ENCODE measurements around the gene DAW1. TPM values are rescaled to one million over a fixed set of nuclear protein-coding genes. Genes with fewer than 3 reads are reported as not detected.
A peak's percentile ranks its signal among the peaks of the same experiment; 100 is the strongest.

DAW1 gene
- total RNA-seq (2014; rRNA removed; shearing (Covaris generic)) = not detected in 2 replicates

- DNase-seq (ENCODE audit: low spot score) = peak; percentile 51
Measured at GRCh38 chr2:227871375-227871791, at the start of gene DAW1. TSS of gene DAW1 (plus strand) at chr2:227871631. CDS start at chr2:227871690, 59 bp downstream.

DNA sequence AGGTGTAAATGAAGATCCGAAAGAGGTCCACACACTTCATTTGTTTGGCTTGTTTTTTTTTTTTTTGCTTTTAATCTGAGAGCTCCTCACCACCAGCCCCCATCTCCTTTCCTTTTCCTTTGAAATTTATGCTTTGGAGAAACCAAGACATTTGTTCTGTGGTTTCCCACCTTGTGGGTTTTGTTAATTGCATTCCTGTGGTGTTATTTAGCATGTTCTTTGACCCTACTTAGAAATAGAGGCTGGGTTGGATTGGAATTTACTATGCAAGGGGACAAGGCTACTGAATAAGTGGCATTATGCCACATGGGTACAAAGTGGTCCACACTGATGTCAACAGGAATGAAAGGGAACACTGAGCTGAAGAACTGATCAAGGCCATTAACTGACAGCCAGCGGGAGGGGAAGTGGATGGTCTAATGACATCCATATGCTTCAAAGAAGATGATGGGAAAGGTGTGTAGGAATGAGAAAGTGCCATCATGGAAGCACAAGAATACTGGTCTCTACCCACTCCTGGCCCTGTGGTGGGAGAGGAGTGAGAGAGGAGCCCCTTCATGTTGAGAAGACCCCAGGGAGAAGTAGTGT lies 48.9 kb upstream of the DAW1 start:
- peak; percentile 13 for DNase-seq (ENCODE audit: low spot score)

GRCh38 chr2:227823922-227824321 lies 47.5 kb upstream of the DAW1 start:
- no peak for DNase-seq (ENCODE audit: low spot score)

GRCh38 chr2:227824711-227825110 lies 46.7 kb upstream of the DAW1 start:
- DNase-seq (ENCODE audit: low spot score) = no peak

GRCh38 chr2:227826019-227826521 lies 45.4 kb upstream of the DAW1 start:
- DNase-seq (ENCODE audit: low spot score) = no peak

GRCh38 chr2:227826563-227826962 lies 44.9 kb upstream of the DAW1 start:
- DNase-seq (ENCODE audit: low spot score) = no peak

DNA sequence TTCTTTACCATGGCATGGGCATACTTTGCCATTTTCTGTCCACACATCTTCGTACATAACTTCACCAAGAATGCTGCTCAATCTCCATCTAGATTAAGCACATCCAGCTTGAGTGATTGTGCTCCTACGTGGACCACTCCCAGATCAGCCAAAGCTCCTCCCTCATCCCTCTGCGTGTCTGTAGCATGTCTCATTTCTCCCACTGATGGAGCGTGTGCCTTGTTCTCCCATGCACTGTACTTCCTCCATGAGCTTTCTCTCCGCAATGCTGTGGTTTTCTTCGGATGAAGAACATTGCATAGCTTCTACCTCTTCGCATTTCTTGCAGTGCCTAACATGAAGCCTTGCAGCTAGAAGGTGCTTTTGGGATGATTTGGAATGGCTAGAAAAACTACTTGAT lies 44.3 kb upstream of the DAW1 start:
- no peak for DNase-seq (ENCODE audit: low spot score)

DNA sequence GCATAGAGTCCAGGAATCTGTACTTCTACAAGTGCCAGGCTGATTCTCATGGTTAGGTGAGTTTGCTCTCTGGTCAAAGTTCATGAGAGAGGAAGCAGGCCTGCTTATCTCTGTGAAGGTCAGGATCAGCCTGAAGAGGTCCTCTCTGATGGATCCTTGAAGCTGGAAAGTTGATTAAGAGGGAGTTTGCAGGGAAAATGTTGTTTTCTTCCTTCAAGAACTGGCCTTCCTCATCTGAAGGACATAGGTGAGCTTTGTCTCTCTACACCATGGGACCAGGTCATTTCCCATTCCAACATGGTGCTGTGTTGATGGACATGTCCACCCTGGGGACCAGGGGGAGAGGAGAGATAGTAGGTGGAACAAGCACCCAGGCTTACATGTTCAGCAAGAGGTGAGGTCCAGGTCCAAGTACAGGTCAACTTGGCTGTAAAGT lies 42.9 kb upstream of the DAW1 start:
- DNase-seq (ENCODE audit: low spot score) = no peak

DNA sequence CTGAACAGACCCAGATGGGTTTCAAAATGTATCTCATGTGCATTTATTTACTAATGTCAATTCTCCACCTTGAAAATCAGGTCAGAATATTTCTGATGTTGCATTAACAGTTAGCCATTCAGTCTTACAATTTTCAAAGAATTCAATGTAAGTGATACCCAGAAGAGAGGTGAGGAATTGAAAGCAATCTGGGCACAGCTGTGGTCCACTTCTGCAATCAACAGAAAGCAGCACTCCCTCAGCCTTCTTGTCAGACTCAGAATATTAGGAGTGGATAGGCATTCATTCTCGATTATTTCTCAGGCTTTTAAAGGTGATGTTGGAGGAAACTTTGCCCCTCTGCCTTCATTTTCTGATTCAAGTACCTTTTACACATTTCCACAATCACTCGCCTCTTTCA lies 42.1 kb upstream of the DAW1 start:
- DNase-seq (ENCODE audit: low spot score) = no peak

GRCh38 chr2:227834423-227834822 lies 37.0 kb upstream of the DAW1 start:
- DNase-seq (ENCODE audit: low spot score) = no peak

GRCh38 chr2:227834916-227835650 lies 36.3 kb upstream of the DAW1 start:
- DNase-seq (ENCODE audit: low spot score) = no peak

DNA sequence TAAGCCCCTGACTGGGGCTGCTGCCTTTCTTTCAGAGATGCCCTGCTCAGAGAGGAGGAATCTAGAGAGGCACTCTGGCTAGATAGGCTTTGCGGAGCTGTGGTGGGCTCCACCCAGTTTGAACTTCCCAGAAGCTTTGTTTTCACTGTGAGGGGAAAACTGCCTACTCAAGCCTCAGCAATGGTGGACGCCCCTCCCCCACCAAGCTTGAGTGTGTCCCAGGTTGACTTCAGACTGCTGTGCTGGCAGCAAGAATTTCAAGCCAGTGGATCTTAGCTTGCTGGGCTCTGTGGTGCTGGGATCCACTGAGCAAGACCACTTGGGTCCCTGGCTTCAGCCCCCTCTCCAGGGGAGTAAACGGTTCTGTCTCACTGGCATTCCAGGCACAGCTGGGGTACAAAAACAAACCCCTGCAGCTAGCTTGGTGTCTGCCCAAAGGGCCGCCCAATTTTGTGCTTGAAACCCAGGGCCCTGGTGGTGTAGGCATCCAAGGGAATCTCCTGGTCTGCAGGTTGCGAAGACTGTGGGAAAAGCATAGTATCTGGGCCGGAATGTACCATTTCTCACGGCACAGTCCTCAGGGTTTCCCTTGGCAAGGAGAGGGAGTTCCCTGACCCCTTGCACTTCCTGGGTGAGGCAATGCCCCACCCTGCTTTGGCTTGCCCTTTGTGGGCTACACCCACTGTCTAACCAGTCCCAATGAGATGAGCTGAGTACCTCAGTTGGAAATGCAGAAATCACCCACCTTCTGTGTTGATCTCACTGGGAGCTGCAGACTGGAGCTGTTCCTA lies 31.9 kb upstream of the DAW1 start:
- DNase-seq (ENCODE audit: low spot score) = peak; percentile 50

DNA sequence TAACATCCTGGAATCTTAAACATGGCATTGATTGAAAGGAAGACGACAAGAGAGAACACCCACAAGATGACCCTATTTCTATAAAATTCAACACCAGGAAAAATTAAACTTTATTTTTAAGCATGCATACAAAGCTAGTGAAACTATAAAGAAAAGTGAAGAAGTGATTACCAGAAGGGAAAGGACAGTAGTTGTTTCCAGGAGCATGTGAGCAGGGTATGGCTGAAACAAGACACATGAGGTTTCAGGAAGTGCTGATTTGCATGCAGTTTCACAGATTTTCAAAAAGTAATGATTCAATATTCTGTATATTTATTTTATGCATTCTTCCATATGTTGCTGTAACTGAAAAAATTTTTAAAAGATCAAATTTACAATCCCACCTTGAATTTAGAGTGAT lies 24.6 kb upstream of the DAW1 start:
- DNase-seq (ENCODE audit: low spot score) = no peak

GRCh38 chr2:227848146-227848545 lies 23.3 kb upstream of the DAW1 start:
- no peak for DNase-seq (ENCODE audit: low spot score)

DNA sequence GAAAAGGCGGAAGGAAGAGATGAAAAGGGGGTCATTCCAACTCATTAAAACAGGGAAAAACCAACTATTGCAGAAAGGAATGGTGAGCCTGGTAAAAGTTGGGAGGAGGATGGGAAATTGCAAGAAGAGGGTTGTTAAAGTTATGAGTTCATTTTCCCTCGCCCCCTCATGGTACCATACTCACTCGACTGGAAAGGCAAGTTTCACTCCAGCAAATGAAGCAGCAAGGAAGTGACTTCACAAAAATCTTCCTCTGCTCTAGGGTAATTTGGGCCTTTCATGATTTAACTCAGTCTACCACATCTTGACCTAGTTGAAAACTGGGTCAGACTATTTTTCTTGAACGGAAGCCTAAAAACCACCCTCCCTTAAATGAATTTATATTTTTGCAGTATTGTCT lies 22.8 kb upstream of the DAW1 start:
- peak; percentile 73 for DNase-seq (ENCODE audit: low spot score)

DNA sequence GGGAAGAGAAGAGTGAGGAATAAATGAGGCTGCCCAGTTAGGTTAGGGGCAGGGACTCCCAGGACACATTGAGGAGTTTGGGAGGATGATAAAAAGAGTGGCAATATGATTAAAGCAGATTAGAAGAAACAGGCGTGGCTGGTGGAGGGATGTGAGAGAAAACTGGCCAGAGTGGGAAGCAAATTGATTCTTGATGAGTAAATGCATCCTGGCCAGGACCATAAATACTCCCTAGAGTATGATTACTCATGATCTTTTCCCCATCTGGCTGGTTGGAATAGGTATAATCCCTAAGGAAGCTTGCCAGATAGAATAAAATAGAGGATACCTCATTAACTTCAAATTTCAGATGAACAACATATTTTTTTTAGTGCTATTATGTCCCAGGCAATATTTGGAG lies 21.5 kb upstream of the DAW1 start:
- DNase-seq (ENCODE audit: low spot score) = no peak

GRCh38 chr2:227853204-227853629 lies 18.2 kb upstream of the DAW1 start:
- no peak for DNase-seq (ENCODE audit: low spot score)

- no peak for DNase-seq (ENCODE audit: low spot score)
Measured at GRCh38 chr2:227853765-227854271, 17.6 kb upstream of the DAW1 start.

- no peak for DNase-seq (ENCODE audit: low spot score)
Measured at GRCh38 chr2:227855440-227855839, 16.0 kb upstream of the DAW1 start.

- no peak for DNase-seq (ENCODE audit: low spot score)
Measured at GRCh38 chr2:227856697-227857096, 14.7 kb upstream of the DAW1 start.

DNA sequence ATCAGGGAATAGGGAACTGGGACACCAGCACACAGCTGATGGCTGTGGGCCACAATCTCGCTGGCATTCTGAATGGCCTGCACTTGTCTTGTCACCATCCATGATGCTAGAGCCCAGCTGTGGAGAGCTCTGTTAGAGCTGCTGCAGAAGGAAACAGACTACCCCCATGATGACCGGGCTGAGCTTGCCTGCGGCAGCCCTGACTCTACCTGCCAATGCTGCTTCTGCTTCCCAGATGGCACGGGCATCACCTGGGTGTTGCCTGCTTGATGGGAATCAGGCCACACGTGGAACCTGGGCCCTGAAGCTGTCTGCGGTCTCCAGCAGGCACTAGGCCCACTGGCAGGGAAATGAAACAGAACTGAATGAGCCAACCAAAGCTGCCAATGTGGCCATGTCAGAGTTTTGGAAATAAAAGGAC lies 11.2 kb upstream of the DAW1 start:
- no peak for DNase-seq (ENCODE audit: low spot score)

- DNase-seq (ENCODE audit: low spot score) = no peak
Measured at GRCh38 chr2:227861011-227861410, 10.4 kb upstream of the DAW1 start.

Data from HT-29 (cell line).